Common myeloid progenitor, CD34-positive (primary cell): ENCODE measurements around the gene SLC6A13.
"Not testable (repeated sequence)": the region's sequence is repeated elsewhere in the genome, so short reads cannot be mapped to it uniquely, and the experiment has no call there.

Source experiments
- CTCF ChIA-PET: fragments of 350-600 bp; sonication (Branson Sonifier 250); formaldehyde crosslinking; loops from one replicate; lab custom pipeline; 2021; ENCODE audit warnings: antibody characterized with exemption; lab: Charles Lee
- POLR2A ChIA-PET: fragments of 350-600 bp; sonication (Branson Sonifier 250); formaldehyde crosslinking; loops from one replicate; lab custom pipeline; 2021; ENCODE audit warnings: antibody characterized with exemption; lab: Charles Lee
- DNase-seq, 3 donors: peaks; one replicate each; pipeline versions ENCODE4 v3.0.0 to v3.0.0-alpha.2; 2013
- H3K27ac ChIP-seq, 2 experiments: 1 replicate in 1 of 2; 2 replicates in 1 of 2; pipeline ENCODE4 v1.7.0; 2013; ENCODE audit warnings: inconsistent platforms in 2 of 2, low read length in 2 of 2, mild to moderate bottlenecking in 2 of 2, low read depth in 1 of 2, moderate library complexity in 1 of 2; ENCODE audit not compliant: severe bottlenecking in 2 of 2, insufficient read depth in 1 of 2, poor library complexity in 1 of 2
- H3K27me3 ChIP-seq, 5 experiments: replicated peaks in 2 of 5; 1 replicate in 3 of 5; 2 replicates in 2 of 5; pipeline versions ENCODE4 v1.6.1 to v1.7.0; 2013; ENCODE audit warnings: low read length in 4 of 5, mild to moderate bottlenecking in 2 of 5, moderate library complexity in 2 of 5, inconsistent platforms in 1 of 5; ENCODE audit not compliant: insufficient read depth in 5 of 5, control insufficient read depth in 4 of 5
- H3K36me3 ChIP-seq, 4 experiments: 1 replicate in 2 of 4; 2 replicates in 2 of 4; pipeline versions ENCODE4 v1.6.1 to v1.7.0; 2013; ENCODE audit warnings: low read length in 3 of 4, control low read depth in 1 of 4, mild to moderate bottlenecking in 1 of 4; ENCODE audit not compliant: control insufficient read depth in 4 of 4, insufficient read depth in 4 of 4
- H3K4me1 ChIP-seq, 4 experiments: 1 replicate in 3 of 4; 2 replicates in 1 of 4; pipeline versions ENCODE4 v1.6.1 to v1.7.1; 2013; ENCODE audit warnings: low read length in 3 of 4, mild to moderate bottlenecking in 3 of 4, control low read depth in 1 of 4, inconsistent platforms in 1 of 4, moderate library complexity in 1 of 4; ENCODE audit not compliant: control insufficient read depth in 4 of 4, insufficient read depth in 4 of 4; ENCODE audit errors: control extremely low read depth in 1 of 4
- H3K4me3 ChIP-seq, 7 experiments: 1 replicate in 4 of 7; 2 replicates in 3 of 7; pipeline versions ENCODE4 v1.5.1 to v1.7.0; 2013; ENCODE audit warnings: mild to moderate bottlenecking in 7 of 7, low read length in 6 of 7, moderate library complexity in 6 of 7, inconsistent platforms in 2 of 7, low read depth in 2 of 7, control low read depth in 1 of 7; ENCODE audit not compliant: insufficient read depth in 4 of 7, control insufficient read depth in 1 of 7; ENCODE audit errors: extremely low read depth in 1 of 7
- H3K9me3 ChIP-seq, 5 experiments: 1 replicate in 4 of 5; 2 replicates in 1 of 5; pipeline versions ENCODE4 v1.6.1 to v1.7.1; 2013; ENCODE audit warnings: low read length in 4 of 5, mild to moderate bottlenecking in 2 of 5, inconsistent platforms in 1 of 5, low read depth in 1 of 5, moderate library complexity in 1 of 5; ENCODE audit not compliant: control insufficient read depth in 4 of 5, insufficient read depth in 2 of 5; ENCODE audit errors: control extremely low read depth in 1 of 5
- WGBS: methylation state at CpG from one replicate; pipeline ENCODE4 v1.1.5; 2013; ENCODE audit not compliant: insufficient coverage; 5-methylcytosine and 5-hydroxymethylcytosine counted together

The SLC6A13 gene

GRCh38 chr12:218728-219590 lies 43.7 kb downstream of the SLC6A13 start:
- Histone ChIP-seq H3K4me1 (peaks cover 0 to 7% (median 3%) of the 10 kb centered on the region in 4 experiments), H3K27ac (no peak overlapping the region), H3K4me3 (no peak overlapping the region), H3K9me3 (no peaks in the 10 kb centered on the region), H3K27me3 (peaks cover 0 to 4% (median 3%) of the 10 kb centered on the region in 5 experiments), H3K36me3 (no peaks in the 10 kb centered on the region)
- no peak for DNase-seq
- POLR2A ChIA-PET = interaction anchor here (1.2 kb wide), 1 partner anchor 47 kb away, joined by 3 read pairs; no protein-coding TSS in a partner anchor
- WGBS = 96% methylated on average over 29 of the region's 30 CpGs
- CTCF ChIA-PET = interaction anchor here (0.7 to 4.8 kb wide), 20 partner anchors 8 to 165 kb away, joined by 3 to 31 read pairs (median 4); partner anchors contain the start of genes SLC6A12 and SLC6A13

- H3K27ac ChIP-seq = no peak overlapping the region
- H3K27me3 ChIP-seq = peaks cover 0 to 11% (median 3%) of the 10 kb centered on the region in 5 experiments
- whole genome bisulfite sequencing = 98% methylated on average over 5 of the region's 5 CpGs
- no peak for DNase-seq
- peaks cover 0 to 11% (median 5%) of the 10 kb centered on the region in 4 experiments for H3K4me1 ChIP-seq
- no peaks in the 10 kb centered on the region for H3K9me3 ChIP-seq
- H3K36me3 ChIP-seq = no peaks in the 10 kb centered on the region
- ChIA-PET CTCF (interaction anchor here (0.9 to 4.8 kb wide), 6 partner anchors 7 to 65 kb away, joined by 3 to 31 read pairs (median 9); partner anchors contain the start of gene SLC6A12), POLR2A (no interaction called here)
- no peak overlapping the region for H3K4me3 ChIP-seq
These were observed 44.4 kb downstream of the SLC6A13 start for GRCh38 chr12:218221-218620.

GRCh38 chr12:217029-217428 lies 45.6 kb downstream of the SLC6A13 start:
- WGBS = 100% methylated on average over 3 of the region's 6 CpGs
- Histone ChIP-seq H3K4me1 (peaks cover 0 to 22% (median 13%) of the 10 kb centered on the region in 4 experiments), H3K27me3 (peaks cover 0 to 19% (median 7%) of the 10 kb centered on the region in 5 experiments)
- CTCF ChIA-PET = interaction anchor here (1.4 to 4.7 kb wide), 2 partner anchors 11 to 14 kb away, joined by 3 to 28 read pairs; no protein-coding TSS in a partner anchor
- DNase-seq, POLR2A ChIA-PET, H3K9me3 ChIP-seq, H3K27ac ChIP-seq, H3K4me3 ChIP-seq, H3K36me3 ChIP-seq: not testable (repeated sequence)

GRCh38 chr12:215116-215515 lies 47.5 kb downstream of the SLC6A13 start:
- Histone ChIP-seq H3K9me3 (no peaks in the 10 kb centered on the region), H3K4me1 (peaks cover 0 to 22% (median 12%) of the 10 kb centered on the region in 4 experiments), H3K4me3 (no peak overlapping the region), H3K36me3 (no peaks in the 10 kb centered on the region), H3K27me3 (peaks cover 0 to 19% (median 7%) of the 10 kb centered on the region in 5 experiments), H3K27ac (no peak overlapping the region)
- ChIA-PET CTCF (interaction anchor here (2.1 kb wide), 1 partner anchor 24 kb away, joined by 7 read pairs; no protein-coding TSS in a partner anchor), POLR2A (no interaction called here)
- WGBS = 95% methylated on average over 6 of the region's 6 CpGs
- DNase-seq = no peak

GRCh38 chr12:214003-214741 lies 48.5 kb downstream of the SLC6A13 start, which contains the start of gene SLC6A12:
TSS of gene SLC6A12 (minus strand) at chr12:214157. CDS start at chr12:209986, 4,171 bp downstream.
- WGBS = 44% methylated on average over 8 of the region's 14 CpGs
- DNase-seq = no peak
- Histone ChIP-seq H3K9me3 (no peaks in the 10 kb centered on the region), H3K36me3 (no peaks in the 10 kb centered on the region), H3K27ac (no peak within 1 kb of the TSS), H3K27me3 (peaks cover 0 to 19% (median 7%) of the 10 kb centered on the region in 5 experiments), H3K4me3 (no peak within 1 kb of the TSS), H3K4me1 (peaks cover 0 to 15% (median 11%) of the 10 kb centered on the region in 4 experiments)
- POLR2A ChIA-PET = no interaction called here
- CTCF ChIA-PET = interaction anchor here (1.8 to 5.2 kb wide), 3 partner anchors 7 to 23 kb away, joined by 6 to 31 read pairs (median 7); no protein-coding TSS in a partner anchor

- Histone ChIP-seq H3K27me3 (peaks cover 0 to 19% (median 7%) of the 10 kb centered on the region in 5 experiments), H3K4me1 (peaks cover 0 to 15% (median 11%) of the 10 kb centered on the region in 4 experiments), H3K4me3 (no peak overlapping the region), H3K9me3 (no peaks in the 10 kb centered on the region), H3K27ac (no peak overlapping the region), H3K36me3 (no peaks in the 10 kb centered on the region)
- no peak for DNase-seq
- ChIA-PET POLR2A (no interaction called here), CTCF (interaction anchor here (1.0 to 5.2 kb wide), 4 partner anchors 7 to 23 kb away, joined by 4 to 31 read pairs (median 6); no protein-coding TSS in a partner anchor)
- WGBS = 52% methylated on average over 10 of the region's 12 CpGs
These were observed 49.1 kb downstream of the SLC6A13 start for GRCh38 chr12:213527-213932.
